ENCODE results near the gene NFATC1.

Gene NFATC1

GRCh38 chr18:79413901-79414300 lies 18.2 kb downstream of the NFATC1 start:
- H3F3A ChIP-seq (ENCODE audit: control insufficient read depth, insufficient read depth) = no peaks in the 10 kb centered on the region
- H3K4me2 ChIP-seq (ENCODE audit: low read length) = no peak overlapping the region
- H3K79me2 ChIP-seq (ENCODE audit: control insufficient read depth, low read length) = peaks cover 77% of the 10 kb centered on the region
- H3K27me3 ChIP-seq (ENCODE audit: control insufficient read depth, low read length) = no peaks in the 10 kb centered on the region
- no peaks in the 10 kb centered on the region for H3K4me1 ChIP-seq (ENCODE audit: control insufficient read depth, low read length)
- no peak overlapping the region for H3K27ac ChIP-seq (ENCODE audit: low read depth, low read length)
- no peaks in the 10 kb centered on the region for H3K9me2 ChIP-seq (replicated peaks; ENCODE audit: control insufficient read depth, low read length)
- no peaks in the 10 kb centered on the region for H4K20me1 ChIP-seq (ENCODE audit: control insufficient read depth, insufficient read depth, low read depth, low read length)
- TF ChIP-seq CTCF (IDR thresholded peaks at IDR 0.05; ENCODE audit: low read depth, low read length, poor library complexity, severe bottlenecking) (no peak), EZH2phosphoT487 (IDR thresholded peaks at IDR 0.05; ENCODE audit: borderline replicate concordance, low read length) (no peak)
- no peak overlapping the region for H3K4me3 ChIP-seq (ENCODE audit: low read length)
- peaks cover 30% of the 10 kb centered on the region for H3K36me3 ChIP-seq (ENCODE audit: control insufficient read depth, low read length)
- no peaks in the 10 kb centered on the region for H3K9me3 ChIP-seq (ENCODE audit: control insufficient read depth, insufficient read depth, low read length)

- Histone ChIP-seq H3K4me1 (ENCODE audit: control insufficient read depth, low read length) (no peaks in the 10 kb centered on the region), H3K36me3 (ENCODE audit: control insufficient read depth, low read length) (peaks cover 21% of the 10 kb centered on the region), H3K9me2 (replicated peaks; ENCODE audit: control insufficient read depth, low read length) (no peaks in the 10 kb centered on the region), H3K27ac (ENCODE audit: low read depth, low read length) (no peak overlapping the region), H3K4me3 (ENCODE audit: low read length) (no peak overlapping the region), H3K79me2 (ENCODE audit: control insufficient read depth, low read length) (peaks cover 67% of the 10 kb centered on the region), H3F3A (ENCODE audit: control insufficient read depth, insufficient read depth) (no peaks in the 10 kb centered on the region), H3K4me2 (ENCODE audit: low read length) (no peak overlapping the region), H3K27me3 (ENCODE audit: control insufficient read depth, low read length) (no peaks in the 10 kb centered on the region), H4K20me1 (ENCODE audit: control insufficient read depth, insufficient read depth, low read depth, low read length) (no peaks in the 10 kb centered on the region), H3K9me3 (ENCODE audit: control insufficient read depth, insufficient read depth, low read length) (no peaks in the 10 kb centered on the region)
- TF ChIP-seq EZH2phosphoT487 (IDR thresholded peaks at IDR 0.05; ENCODE audit: borderline replicate concordance, low read length) = no peak
- no peak for TF ChIP-seq CTCF (IDR thresholded peaks at IDR 0.05; ENCODE audit: low read depth, low read length, poor library complexity, severe bottlenecking)
These were observed 20.4 kb downstream of the NFATC1 start for GRCh38 chr18:79416022-79416676.

GRCh38 chr18:79416677-79417052 lies 20.9 kb downstream of the NFATC1 start:
- Histone ChIP-seq H3K4me2 (ENCODE audit: low read length) (no peak overlapping the region), H3K36me3 (ENCODE audit: control insufficient read depth, low read length) (peaks cover 25% of the 10 kb centered on the region), H4K20me1 (ENCODE audit: control insufficient read depth, insufficient read depth, low read depth, low read length) (no peaks in the 10 kb centered on the region), H3K27ac (ENCODE audit: low read depth, low read length) (no peak overlapping the region), H3K9me2 (replicated peaks; ENCODE audit: control insufficient read depth, low read length) (no peaks in the 10 kb centered on the region), H3K4me3 (ENCODE audit: low read length) (no peak overlapping the region), H3F3A (ENCODE audit: control insufficient read depth, insufficient read depth) (no peaks in the 10 kb centered on the region), H3K27me3 (ENCODE audit: control insufficient read depth, low read length) (no peaks in the 10 kb centered on the region), H3K4me1 (ENCODE audit: control insufficient read depth, low read length) (no peaks in the 10 kb centered on the region), H3K79me2 (ENCODE audit: control insufficient read depth, low read length) (peaks cover 67% of the 10 kb centered on the region), H3K9me3 (ENCODE audit: control insufficient read depth, insufficient read depth, low read length) (no peaks in the 10 kb centered on the region)
- TF ChIP-seq CTCF (IDR thresholded peaks at IDR 0.05; ENCODE audit: low read depth, low read length, poor library complexity, severe bottlenecking) = no peak
- TF ChIP-seq EZH2phosphoT487 (IDR thresholded peaks at IDR 0.05; ENCODE audit: borderline replicate concordance, low read length) = no peak
